IPS-NIHi11 (cell line): ENCODE measurements around the gene SGF29.
A peak's percentile ranks its signal among the peaks of the same experiment; 100 is the strongest.
"Not testable (repeated sequence)": the region's sequence is repeated elsewhere in the genome, so short reads cannot be mapped to it uniquely, and the experiment has no call there.

ENCODE experiments used
- DNase-seq: peaks from one replicate; pipeline ENCODE4 v3.0.0; 2012; ENCODE audit warnings: mixed read lengths, low spot score

The SGF29 gene

DNA sequence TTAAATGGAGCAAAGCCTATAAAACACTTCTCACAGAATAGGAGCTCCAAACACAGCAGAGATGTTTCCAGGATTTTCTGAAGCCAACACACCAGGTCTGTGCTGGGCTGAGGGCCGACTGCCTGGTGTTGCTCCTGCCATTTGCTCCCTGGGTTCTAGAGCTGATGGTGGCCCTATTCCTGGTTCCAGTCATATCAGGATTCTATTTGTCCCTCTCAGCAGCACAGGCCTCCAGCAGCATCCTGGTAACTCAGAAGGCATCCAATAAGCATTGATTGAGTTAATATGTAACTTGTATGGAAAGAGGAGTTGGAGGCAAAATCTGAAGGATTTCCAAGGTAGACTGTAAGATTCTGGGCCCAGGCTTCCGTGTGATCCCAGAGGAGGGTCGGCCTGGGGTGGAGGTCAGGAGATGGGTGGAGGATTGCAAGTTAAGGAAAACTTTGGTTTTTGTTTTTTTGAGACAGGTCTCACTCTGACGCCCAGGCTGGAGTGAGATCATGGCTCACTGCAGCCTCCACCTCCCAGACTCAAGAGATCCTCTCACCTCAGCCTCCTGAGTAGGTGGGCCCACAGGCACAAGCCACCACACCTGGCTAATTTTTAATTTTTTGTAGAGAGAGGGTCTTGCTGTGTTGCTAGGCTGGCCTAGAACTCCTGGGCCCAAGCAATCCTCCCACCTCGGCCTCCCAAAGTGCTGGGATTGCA, 20.6 kb upstream of the SGF29 start:
- DNase-seq, result no peak

DNA sequence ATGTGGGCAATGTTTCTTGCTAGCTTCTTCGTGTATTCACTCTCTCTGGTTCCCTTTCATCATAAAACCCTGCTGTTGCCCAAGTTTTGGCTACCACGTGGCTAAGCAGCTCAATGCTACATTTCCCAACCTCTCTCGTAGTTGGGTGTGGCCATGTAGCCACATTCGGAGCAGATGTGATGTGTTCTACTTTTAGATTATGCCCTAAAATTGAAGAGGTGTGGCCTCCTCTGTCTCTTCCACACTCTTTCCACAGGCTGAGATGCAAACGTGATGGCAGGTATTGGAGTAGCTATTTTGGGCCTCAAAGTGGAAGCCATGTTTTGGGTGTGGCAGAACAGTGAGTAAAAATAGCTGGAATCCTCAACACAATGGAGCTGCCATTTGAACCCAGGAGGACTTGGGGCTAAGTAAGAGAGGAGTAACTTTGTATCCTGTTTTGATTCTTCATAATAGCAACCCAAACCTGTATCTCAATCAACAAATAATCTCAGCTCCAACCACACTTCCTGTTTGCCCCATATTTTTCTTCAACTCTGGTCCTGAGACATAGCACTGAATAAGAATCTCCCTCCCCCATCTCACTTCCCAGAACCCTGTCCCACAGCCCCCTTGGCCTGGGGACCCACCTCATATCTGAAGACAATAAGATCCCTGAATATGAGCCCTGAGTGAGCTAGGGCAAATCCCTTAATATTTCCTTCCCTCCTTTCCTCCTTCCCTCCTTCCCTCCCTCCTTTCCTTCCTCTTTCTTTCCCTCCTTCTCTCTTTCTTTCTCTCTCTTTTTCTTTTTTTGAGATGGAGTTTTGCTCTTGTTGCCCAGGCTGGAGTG, 19.0 kb upstream of the SGF29 start:
- DNase-seq, result no peak

- DNase-seq, result no peak
Observed at GRCh38 chr16:28537076-28537475, 16.6 kb upstream of the SGF29 start.

- no peak for DNase-seq
Observed at GRCh38 chr16:28537964-28538732, 15.6 kb upstream of the SGF29 start.

GRCh38 chr16:28538733-28539596, 14.8 kb upstream of the SGF29 start, which contains the start of gene NUPR1:
Gene NUPR1 (minus strand): TSS chr16:28538974. CDS start chr16:28538907, 67 bp downstream.
- DNase-seq, result peak; percentile 49

GRCh38 chr16:28540346-28540745, 13.4 kb upstream of the SGF29 start:
- DNase-seq, result no peak

- DNase-seq, result no peak
Observed at GRCh38 chr16:28542646-28543045, 11.1 kb upstream of the SGF29 start.

DNA sequence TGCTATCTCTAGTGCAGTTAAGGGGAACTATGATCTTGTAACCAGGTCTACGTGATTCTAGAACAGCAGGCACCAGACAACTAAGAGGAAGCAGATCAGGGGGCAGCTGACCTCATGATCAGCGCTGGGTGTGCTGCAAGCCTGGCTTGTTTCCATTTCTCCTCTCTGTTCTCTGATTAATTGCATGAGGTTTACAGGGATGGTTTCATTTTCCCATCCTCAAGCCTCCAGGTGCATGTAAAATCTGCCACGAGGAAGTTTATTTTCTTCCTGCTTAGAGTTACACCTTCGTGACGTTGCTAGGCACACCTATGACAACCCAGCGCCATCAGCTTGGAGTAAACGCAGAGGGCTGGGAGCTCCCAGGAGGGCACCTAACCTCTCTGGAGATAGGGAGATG, 10.6 kb upstream of the SGF29 start:
- no peak for DNase-seq

DNA sequence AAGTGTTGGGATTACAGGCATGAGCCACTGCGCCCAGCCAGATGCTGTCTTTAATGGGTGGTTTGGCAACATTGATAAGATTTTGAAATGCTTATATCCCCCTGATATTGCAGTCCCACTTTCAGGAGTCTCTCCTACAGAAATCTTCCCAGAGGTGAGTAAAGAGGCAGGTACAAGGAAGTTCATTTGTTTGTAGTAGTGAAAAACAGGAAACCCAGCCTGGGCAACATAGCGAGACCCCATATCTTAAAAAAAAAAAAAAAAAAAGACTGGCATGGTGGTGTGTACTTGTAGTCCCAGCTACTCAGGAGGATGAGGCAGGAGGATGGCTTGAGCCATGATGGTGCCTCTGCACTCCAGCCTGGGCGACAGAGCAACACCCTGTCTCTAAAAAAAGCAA, 8.7 kb upstream of the SGF29 start:
- no peak for DNase-seq

DNA sequence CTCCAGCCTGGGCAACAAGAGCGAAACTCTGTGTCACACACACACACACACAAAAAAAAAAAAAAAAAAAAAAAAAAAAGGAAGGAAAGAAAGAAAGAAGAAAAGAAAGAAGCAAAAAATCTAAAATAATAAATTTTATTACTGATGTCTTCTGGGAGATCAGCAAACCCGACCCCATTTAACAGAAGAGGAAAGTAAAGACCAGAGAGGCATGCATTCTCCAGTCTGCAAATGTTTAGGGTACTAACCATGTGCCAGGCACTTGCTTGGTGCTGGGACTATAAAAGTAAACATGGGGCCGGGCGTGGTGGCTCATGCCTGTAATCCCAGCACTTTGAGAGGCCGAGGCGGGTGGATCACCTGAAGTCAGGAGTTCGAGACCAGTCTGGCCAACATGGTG, 7.8 kb upstream of the SGF29 start:
- not testable (repeated sequence) for DNase-seq

- no peak for DNase-seq
Observed at GRCh38 chr16:28546626-28547025, 7.1 kb upstream of the SGF29 start.

- DNase-seq, result no peak
Observed at GRCh38 chr16:28548306-28548802, 5.4 kb upstream of the SGF29 start.

GRCh38 chr16:28549301-28549899, 4.3 kb upstream of the SGF29 start:
- no peak for DNase-seq

GRCh38 chr16:28554634-28555423, 1.1 kb downstream of the SGF29 start:
- DNase-seq, result no peak

GRCh38 chr16:28555561-28555960, 1.8 kb downstream of the SGF29 start:
- no peak for DNase-seq

DNA sequence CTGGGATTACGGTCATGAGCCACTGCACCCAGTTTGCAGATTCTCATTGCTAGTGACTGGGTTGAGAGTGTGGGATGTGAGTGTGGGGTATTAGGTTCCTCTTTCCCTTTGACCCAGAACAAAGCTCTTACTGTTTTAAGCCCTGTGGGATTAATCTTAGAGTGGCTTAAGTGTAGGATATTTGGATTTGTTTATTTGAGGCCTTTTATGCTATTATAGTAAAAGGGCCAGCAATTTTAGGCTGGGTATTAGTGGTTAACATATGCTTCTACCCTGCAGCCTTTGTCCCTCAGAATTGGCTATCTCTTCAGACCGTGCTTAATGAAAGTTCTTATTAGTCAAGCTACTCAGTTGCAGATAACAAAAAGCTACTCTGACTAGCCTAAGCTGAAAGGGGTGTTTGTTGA, 3.2 kb downstream of the SGF29 start:
- DNase-seq, result no peak

DNA sequence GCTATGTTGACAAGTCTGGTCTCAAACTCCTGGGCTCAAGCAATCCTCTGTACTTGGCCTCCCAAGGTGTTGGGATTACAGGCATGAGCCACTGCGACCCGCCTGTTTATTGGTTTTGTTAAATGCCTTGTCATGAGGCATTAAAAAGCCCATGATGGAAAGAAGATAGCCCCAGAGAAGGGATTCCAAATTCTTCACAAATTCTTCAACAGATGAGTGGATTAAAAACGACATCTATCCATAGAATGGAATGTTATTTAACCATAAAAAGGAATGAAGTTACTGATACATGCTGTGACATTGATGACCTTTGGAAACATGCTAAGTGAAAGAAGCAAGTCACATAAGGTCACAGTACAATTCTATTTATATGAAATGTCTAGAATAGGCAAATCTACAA, 4.7 kb downstream of the SGF29 start:
- DNase-seq, result no peak

- DNase-seq, result no peak
Observed at GRCh38 chr16:28561557-28562187, 8.0 kb downstream of the SGF29 start.

DNA sequence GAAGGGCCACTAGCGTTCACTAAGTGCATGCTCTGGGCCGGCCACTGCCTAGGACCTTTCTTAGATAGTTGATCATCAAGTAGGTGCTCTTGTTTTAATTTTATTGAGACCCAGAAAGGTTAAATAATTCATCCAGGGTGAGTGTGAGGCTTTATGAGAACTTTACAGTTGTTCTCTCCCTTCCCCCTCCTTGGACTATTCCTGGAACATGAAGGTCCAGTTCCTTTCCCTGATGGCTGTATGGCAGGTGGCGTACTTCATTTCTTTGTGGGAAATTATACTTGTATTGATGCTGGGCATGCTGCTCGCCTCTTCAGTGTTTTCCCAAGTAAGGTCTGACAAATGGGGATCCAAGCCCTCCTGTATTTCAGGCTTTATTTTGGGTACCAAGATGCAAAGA, 8.5 kb downstream of the SGF29 start:
- DNase-seq, result no peak

- DNase-seq, result no peak
Observed at GRCh38 chr16:28563218-28563617, 9.5 kb downstream of the SGF29 start.
